SIG-M5 (cell line): ENCODE results near the gene SUGP1.
"Not testable (repeated sequence)": the region's sequence is repeated elsewhere in the genome, so short reads cannot be mapped to it uniquely, and the experiment has no call there.

Experiments used
- DNase-seq: peaks from one replicate; lab custom pipeline; 2025; lab: John Stamatoyannopoulos, UW

SUGP1 gene

GRCh38 chr19:19263886-19264487 is 56.3 kb downstream of the SUGP1 start:
- no peak for DNase-seq

DNA sequence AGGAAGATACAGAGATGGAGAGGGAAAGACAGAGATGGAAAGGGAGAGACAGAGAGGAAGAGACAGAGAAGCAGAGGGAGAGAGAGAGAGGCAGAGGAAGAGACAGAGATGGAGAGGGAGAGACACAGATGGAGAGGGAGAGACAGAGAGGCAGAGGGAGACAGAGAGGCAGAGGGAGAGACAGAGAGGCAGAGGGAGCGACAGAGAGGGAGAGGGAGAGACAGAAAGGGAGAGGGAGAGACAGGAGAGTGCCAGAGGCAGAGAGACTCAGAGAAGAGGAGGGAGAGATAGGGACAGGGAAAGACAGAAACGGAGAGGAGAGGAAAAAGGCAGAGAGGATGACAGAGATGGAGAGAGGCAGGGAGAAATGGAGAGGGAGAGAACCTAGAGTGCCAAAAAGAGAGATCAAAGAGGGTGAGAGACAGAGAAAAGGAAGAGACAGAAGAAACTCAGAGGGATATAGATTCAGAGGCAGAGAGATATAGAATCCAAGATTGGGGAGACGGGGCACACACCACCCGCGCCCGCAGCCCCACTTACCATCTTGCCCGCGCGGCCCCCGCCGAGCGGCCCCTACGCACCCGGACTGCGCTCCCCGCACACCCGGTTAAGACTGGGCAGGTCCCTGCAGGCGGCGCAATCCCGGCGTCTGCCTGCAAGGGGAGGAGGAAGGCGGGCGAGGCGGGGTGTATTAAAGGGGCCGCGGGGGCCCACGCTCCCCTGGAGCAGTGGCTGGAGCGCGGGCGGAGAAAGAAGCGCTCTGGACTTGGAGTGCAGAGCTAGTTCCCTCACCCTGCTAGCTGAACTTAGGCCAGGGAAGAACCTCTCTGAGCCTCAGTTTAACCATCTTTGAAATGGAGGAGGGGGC is 57.9 kb downstream of the SUGP1 start:
- no peak for DNase-seq

GRCh38 chr19:19261350-19262189 is 58.7 kb downstream of the SUGP1 start:
- peak; percentile 5 for DNase-seq

DNA sequence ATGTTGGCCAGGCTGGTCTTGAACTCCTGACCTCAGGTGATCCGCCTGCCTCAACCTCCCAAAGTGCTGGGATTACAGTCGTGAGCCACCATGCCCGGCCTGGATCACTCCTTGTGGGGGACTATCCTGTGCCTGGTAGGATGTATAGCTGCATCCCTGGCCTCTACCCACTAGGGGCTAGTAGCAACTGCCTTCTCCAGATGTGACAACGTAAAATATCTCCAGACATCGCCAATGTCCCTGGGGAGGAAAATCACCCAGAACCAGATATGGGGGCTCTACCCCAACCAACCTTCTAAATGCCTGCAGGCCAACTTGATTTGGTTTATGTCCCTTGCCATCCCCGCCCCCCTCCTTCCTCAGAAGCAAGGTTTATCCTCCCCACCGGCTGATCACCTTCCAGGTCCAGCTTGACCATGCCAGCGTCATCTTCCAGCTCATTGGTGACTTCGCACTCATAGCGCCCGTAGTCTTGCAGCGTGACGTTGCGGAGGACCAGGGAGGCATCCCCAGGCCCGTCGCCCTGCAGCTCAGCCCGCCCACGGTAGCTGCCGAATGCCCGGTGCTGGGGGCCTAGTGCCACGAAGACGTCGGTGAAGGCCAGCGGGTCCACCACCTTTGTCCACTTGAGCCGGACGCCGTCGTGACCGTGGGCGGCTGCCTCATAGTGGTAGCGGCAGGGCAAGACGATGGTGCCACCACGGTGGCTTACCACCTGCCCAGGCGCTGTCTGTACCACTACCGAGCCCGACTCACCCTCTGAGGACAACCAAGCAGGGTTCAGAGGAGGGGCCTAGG is 59.7 kb downstream of the SUGP1 start:
- DNase-seq: no peak

DNA sequence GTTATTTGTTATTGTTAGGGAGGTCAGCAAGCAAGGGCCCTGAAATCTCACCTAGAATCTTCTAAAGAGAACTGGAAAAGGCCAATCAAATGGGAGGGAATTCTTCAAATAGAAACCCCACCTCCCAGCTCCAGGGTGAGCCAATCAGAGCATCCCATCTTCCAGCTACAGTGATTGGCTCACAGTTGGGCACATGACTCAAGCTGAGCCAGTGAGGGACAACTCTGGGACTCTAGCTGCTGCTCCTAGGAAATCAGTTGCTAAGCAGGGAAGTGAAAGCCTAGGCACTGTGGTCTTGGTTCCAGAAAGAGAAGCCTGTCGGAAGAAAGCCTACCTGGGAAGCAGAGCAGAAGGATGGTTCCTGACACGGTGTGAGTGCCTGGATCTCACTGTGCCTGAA is 60.6 kb downstream of the SUGP1 start:
- DNase-seq: no peak

GRCh38 chr19:19258589-19259338 is 61.5 kb downstream of the SUGP1 start:
- DNase-seq: no peak

DNA sequence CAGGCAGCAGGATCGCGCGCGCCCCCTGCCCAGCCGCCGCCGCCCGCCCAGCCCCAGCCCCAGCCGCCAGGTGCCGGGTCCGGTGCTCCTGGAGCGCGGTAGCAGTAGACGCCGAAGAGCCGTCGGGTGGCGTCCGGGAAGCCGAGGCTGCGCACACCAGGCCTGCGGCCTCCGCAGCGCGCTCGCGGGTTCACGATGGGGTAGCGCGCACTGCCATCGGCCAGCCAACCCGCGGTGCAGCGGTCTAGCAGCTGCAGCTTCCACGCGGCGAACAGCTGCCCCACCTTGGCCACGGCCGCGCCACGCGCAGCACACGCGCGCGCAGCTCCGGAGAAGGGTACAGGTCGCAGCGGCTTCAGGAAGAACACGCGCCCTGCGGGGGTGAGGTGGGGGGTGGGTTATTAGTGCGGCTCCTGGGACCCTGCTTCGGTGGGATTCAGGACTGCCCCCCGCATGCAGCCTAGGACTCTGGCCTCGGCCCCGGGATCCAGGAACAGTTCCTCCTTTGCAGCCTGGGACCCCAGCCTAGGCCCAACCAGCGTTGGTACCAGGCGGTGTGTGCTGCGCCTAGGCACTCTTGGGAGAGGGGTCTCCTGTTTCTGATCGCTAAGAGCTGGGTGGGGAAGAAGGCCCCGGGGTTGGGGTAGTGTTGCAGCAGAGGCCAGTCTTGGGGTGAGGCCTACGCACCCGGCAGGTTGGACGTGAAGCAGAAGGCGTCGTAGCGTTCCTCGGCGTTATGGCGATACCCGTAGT is 62.3 kb downstream of the SUGP1 start:
- DNase-seq: no peak

DNA sequence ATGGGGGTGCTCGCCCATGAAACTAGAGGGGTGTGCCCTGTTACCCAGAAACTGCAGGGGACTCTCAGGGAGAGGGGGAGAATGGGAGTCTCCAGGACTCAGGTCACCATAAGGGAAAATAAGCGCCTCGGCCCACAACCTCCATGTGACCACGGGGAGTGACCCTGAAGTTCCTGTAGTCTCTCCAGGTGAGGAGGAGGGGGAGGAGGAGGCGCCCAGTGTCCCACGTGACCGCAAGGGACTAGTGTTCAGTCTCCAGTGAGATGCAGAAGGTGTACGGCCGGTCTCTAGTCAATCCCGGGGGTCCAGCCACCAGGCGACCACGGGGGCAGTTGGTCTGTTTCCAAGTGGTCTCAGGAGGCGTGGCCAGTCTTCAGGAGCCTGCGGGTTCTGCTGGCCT is 63.2 kb downstream of the SUGP1 start:
- DNase-seq: no peak

- DNase-seq: peak; percentile 49
These were observed 64.0 kb downstream of the SUGP1 start for GRCh38 chr19:19256072-19256969.

- DNase-seq: not testable (repeated sequence)
These were observed 66.9 kb downstream of the SUGP1 start for GRCh38 chr19:19253409-19253808.

- DNase-seq: no peak
These were observed 70.0 kb downstream of the SUGP1 start for GRCh38 chr19:19250196-19250801.

DNA sequence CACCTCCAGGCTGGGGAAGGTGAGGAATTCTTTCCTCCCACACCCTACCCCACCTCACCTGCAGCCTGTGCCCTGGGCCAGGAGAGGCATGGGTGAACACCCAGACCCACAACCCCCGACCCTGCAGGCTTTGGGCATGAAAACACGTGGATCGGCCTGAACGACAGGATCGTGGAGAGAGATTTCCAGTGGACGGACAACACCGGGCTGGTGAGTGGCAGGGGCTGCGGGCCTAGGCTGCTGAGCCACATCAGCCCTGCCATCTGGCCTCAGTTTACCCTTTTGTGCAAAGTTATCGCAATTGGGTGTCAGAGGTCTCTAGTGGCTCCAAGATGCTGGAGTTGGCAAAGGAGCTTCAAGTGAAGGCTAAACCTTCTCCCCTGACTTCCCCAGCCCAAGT is 79.8 kb downstream of the SUGP1 start:
- no peak for DNase-seq

DNA sequence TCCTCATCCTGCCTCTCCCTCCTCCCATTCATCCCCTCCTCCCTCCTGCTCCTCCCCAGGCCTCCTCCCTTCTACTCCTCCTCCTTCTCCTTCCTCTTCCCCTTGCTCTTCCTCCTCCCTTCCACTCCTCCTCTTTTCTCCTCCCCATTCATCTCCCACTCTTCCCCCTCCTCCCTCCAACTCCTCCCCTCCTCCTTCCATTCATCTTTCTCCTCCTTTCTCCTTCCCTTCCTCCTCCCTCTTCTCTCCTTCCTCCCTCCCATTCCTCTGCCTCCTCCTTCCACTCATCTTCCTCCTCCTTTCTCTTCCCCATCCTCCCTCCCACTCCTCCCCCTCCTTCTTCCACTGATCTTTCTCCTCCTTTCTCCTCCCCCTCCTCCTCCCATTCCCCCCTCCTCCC is 80.6 kb downstream of the SUGP1 start:
- no peak for DNase-seq

DNA sequence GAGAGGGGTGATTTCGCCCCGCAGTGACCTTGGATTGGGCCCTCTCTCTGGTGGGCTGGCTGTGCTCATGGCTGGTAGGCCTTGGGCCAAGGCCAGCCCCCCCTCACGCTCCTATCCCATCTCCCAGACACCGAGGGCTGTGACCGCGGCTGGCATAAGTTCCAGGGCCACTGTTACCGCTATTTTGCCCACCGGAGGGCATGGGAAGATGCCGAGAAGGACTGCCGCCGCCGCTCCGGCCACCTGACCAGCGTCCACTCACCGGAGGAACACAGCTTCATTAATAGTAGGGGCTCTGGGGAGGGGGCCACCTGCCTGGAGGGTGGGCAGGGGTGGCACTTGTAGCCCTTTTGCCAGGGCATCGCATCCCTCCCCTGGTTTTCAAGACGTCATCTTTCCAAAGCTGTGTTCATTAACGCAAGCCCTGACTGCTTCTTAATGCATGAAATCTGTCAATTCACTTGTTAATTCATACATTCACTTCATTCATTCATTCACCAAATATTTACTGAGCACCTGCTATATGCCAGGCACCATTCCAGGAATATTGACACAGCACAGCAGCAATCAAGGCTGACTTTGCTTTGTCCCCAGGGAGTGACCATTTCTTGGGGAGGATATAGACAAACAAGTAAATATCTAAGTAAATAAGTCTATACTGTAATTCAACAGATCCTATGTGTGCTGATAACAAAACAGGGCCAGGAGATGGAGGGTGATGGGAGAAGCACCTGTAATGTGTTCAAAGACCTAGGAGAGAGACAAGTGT is 82.0 kb downstream of the SUGP1 start:
- DNase-seq: no peak

DNA sequence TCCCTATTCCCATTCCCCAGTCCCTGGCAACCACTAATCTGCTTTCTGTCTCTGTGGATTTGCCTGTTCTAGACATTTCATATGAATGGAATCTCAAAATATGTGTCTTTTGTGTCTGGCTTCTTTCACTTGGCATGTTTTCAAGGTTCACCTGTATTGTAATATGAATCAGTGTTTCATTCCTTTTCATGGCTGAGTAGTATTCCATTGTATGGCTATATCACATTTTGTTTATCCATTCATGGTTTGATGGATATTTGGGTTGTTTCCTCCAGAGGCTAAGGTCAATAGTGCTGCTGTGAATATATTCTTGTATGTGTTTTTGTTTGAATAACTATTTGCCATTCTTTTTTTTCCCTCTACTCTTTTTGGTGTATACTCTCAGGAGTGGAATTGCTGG is 84.1 kb downstream of the SUGP1 start:
- DNase-seq: no peak

- no peak for DNase-seq
These were observed 86.0 kb downstream of the SUGP1 start for GRCh38 chr19:19234220-19234816.

GRCh38 chr19:19232261-19232721 is 88.0 kb downstream of the SUGP1 start:
- no peak for DNase-seq

GRCh38 chr19:19230999-19231398 is 89.3 kb downstream of the SUGP1 start:
- DNase-seq: no peak
